Measurements from ENCODE around the gene MAST4. TPM values are rescaled to one million over a fixed set of nuclear protein-coding genes. Genes with fewer than 3 reads are reported as not detected.

MAST4 gene
- total and polyA plus RNA-seq, 2 of the 8 experiments (the other 6 are each of a cell fraction or from before 2014, with no cell fraction given): 1.5 to 2.6 TPM

- TF ChIP-seq, protein P1, sequence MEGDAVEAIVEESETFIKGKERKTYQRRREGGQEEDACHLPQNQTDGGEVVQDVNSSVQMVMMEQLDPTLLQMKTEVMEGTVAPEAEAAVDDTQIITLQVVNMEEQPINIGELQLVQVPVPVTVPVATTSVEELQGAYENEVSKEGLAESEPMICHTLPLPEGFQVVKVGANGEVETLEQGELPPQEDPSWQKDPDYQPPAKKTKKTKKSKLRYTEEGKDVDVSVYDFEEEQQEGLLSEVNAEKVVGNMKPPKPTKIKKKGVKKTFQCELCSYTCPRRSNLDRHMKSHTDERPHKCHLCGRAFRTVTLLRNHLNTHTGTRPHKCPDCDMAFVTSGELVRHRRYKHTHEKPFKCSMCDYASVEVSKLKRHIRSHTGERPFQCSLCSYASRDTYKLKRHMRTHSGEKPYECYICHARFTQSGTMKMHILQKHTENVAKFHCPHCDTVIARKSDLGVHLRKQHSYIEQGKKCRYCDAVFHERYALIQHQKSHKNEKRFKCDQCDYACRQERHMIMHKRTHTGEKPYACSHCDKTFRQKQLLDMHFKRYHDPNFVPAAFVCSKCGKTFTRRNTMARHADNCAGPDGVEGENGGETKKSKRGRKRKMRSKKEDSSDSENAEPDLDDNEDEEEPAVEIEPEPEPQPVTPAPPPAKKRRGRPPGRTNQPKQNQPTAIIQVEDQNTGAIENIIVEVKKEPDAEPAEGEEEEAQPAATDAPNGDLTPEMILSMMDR (IDR thresholded peaks at IDR 0.05; ENCODE audit: control extremely low read depth in 1 of 3, insufficient read depth in 1 of 3, low read depth in 1 of 3, low read length in 3 of 3): no peak
- no peak for TF ChIP-seq GABPA (IDR thresholded peaks at IDR 0.05; ENCODE audit: borderline replicate concordance, insufficient read depth, low read length)
Observed at GRCh38 chr5:66877843-66878242, 281.6 kb downstream of the MAST4 start (continued).

Measured in H1 (cell line).